Suprapubic skin (tissue), 4 donors: ENCODE data around the gene NDUFV3. TPM values are rescaled to one million over a fixed set of nuclear protein-coding genes. Genes with fewer than 3 reads are reported as not detected.

Experiments used
- DNase-seq, 2 donors: peaks; one replicate each; pipeline ENCODE4 v3.0.0-alpha.2; 2019; ENCODE audit warnings: low spot score in 2 of 2
- H3K27ac ChIP-seq: fragments of 200-600 bp; sonication (generic); one replicate; pipeline ENCODE4 v1.5.1; 2019
- H3K27me3 ChIP-seq: fragments of 200-600 bp; sonication (generic); one replicate; pipeline ENCODE4 v1.5.1; 2019
- H3K36me3 ChIP-seq: fragments of 200-600 bp; sonication (generic); one replicate; pipeline ENCODE4 v1.5.1; 2019
- H3K4me1 ChIP-seq: fragments of 200-600 bp; sonication (generic); one replicate; pipeline ENCODE4 v1.5.1; 2019
- H3K4me3 ChIP-seq: fragments of 200-600 bp; sonication (generic); one replicate; pipeline ENCODE4 v1.5.1; 2019; ENCODE audit warnings: mild to moderate bottlenecking
- H3K9me3 ChIP-seq: fragments of 200-600 bp; sonication (generic); one replicate; pipeline ENCODE4 v1.5.1; 2019
- EP300 ChIP-seq: sonication (generic); formaldehyde crosslinking; IDR thresholded peaks from one replicate; pipeline ENCODE4 v1.6.1; 2017; ENCODE audit warnings: antibody characterized with exemption
- POLR2A ChIP-seq, 2 donors: fragments of 450-650 bp; IDR thresholded peaks; one replicate each; pipeline ENCODE4 v1.6.1; 2017; ENCODE audit warnings: antibody characterized with exemption in 2 of 2, mild to moderate bottlenecking in 2 of 2, moderate library complexity in 2 of 2
- POLR2AphosphoS5 ChIP-seq, 3 donors: sonication (generic); formaldehyde crosslinking; IDR thresholded peaks; one replicate each; pipeline ENCODE4 v1.6.1; 2017; ENCODE audit warnings: antibody characterized with exemption in 3 of 3
- WGBS: methylation state at CpG from one replicate; pipeline ENCODE4 v1.1.5; 2018; 5-methylcytosine and 5-hydroxymethylcytosine counted together
- total RNA-seq, 4 donors: library from RNA; depleted of rRNA; stranded (reverse); fragments of >200 nt; gene quantifications; one replicate each; pipeline ENCODE4 v1.1.0, GENCODE V29; 2016
- TF ChIP-seq, protein P1 (sequence below), 2 donors: fragments of 200-600 bp in 1 of 2; fragments of 450-650 bp in 1 of 2; sonication (generic) in 1 of 2; IDR thresholded peaks; one replicate each; pipeline ENCODE4 v1.5.1; 2016 to 2019; ENCODE audit warnings: antibody characterized with exemption in 2 of 2, mild to moderate bottlenecking in 1 of 2, moderate library complexity in 1 of 2

Gene NDUFV3
- total RNA-seq, 4 donors from 2014 or later: 44.1 to 69.3 (median 60.0) TPM

DNA sequence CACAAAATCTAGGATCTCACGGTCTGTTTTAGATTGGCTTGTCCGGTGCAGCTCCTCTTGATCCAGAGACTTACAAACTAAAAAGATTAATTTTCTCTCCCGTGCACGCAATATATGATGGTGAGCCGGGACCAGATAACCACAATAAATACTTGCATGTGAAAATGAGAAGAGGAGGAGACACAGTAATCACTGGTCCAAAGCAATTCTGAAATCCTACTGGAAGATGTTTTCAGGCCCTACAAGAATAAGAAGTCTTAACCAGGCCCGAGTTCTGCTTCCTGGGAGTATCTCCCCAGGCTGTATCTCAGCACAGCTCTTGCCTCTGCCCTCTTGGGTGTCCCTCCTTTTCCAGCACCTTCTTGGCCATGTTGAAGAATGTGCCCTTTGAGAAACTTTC lies 12.8 kb upstream of the NDUFV3 start:
- Histone ChIP-seq H3K27me3 (no peaks in the 10 kb centered on the region), H3K36me3 (peaks cover 6% of the 10 kb centered on the region), H3K27ac (no peak overlapping the region), H3K4me1 (peaks cover 23% of the 10 kb centered on the region), H3K4me3 (peak overlapping the region; percentile 88), H3K9me3 (no peaks in the 10 kb centered on the region)
- 94% methylated on average over 6 of the region's 6 CpGs for WGBS
- DNase-seq: no peak
- TF ChIP-seq POLR2AphosphoS5 (IDR thresholded peaks at IDR 0.05) (no peak), EP300 (no peak), POLR2A (IDR thresholded peaks at IDR 0.05) (no peak)
- TF ChIP-seq, protein P1, sequence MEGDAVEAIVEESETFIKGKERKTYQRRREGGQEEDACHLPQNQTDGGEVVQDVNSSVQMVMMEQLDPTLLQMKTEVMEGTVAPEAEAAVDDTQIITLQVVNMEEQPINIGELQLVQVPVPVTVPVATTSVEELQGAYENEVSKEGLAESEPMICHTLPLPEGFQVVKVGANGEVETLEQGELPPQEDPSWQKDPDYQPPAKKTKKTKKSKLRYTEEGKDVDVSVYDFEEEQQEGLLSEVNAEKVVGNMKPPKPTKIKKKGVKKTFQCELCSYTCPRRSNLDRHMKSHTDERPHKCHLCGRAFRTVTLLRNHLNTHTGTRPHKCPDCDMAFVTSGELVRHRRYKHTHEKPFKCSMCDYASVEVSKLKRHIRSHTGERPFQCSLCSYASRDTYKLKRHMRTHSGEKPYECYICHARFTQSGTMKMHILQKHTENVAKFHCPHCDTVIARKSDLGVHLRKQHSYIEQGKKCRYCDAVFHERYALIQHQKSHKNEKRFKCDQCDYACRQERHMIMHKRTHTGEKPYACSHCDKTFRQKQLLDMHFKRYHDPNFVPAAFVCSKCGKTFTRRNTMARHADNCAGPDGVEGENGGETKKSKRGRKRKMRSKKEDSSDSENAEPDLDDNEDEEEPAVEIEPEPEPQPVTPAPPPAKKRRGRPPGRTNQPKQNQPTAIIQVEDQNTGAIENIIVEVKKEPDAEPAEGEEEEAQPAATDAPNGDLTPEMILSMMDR (IDR thresholded peaks at IDR 0.05): no peak

DNA sequence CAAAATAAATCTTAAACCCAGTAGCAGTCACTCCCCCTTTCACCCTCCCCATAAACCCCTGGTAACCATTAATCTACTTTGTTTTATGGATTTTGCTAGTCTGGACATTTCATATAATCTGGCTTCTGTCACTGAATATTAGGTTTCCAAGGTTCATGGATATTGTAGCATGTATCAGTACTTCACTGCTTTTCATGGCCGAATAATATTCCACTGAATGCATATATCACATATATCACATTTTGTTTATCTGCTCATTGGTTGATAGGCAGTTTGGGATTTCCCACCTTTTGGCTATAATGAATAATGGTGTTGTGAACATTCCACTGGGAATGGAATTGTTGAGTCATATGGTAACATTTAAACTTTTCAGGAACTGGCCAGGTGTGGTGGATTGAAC lies 9.2 kb upstream of the NDUFV3 start:
- Histone ChIP-seq H3K4me1 (peaks cover 9% of the 10 kb centered on the region), H3K27ac (no peak overlapping the region), H3K4me3 (no peak overlapping the region), H3K36me3 (no peaks in the 10 kb centered on the region), H3K27me3 (no peaks in the 10 kb centered on the region), H3K9me3 (no peaks in the 10 kb centered on the region)
- TF ChIP-seq POLR2A (IDR thresholded peaks at IDR 0.05) (no peak), EP300 (no peak), POLR2AphosphoS5 (IDR thresholded peaks at IDR 0.05) (no peak)
- TF ChIP-seq, protein P1 (IDR thresholded peaks at IDR 0.05): no peak
- no peak for DNase-seq
- 100% methylated on average over 1 of the region's 1 CpG for WGBS

DNA sequence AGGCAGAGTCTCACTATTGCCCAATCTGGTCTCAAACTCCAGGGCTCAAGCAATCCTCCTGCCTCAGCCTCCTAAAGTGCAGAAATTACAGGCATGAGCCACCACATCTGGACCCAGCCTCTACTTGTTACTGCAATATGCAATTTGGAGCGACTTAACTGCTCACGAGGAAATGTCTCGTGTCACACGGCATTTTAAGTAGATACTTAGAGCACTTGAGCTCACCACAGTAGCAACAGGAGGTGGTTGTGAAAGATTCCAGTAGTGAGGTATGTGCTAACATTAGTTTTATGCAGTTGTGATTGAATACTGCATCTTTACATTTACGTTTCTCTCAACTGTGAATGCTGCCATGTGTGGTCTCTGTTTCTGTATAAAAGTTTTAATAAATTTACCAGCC lies 5.8 kb upstream of the NDUFV3 start:
- Histone ChIP-seq H3K9me3 (no peaks in the 10 kb centered on the region), H3K36me3 (no peaks in the 10 kb centered on the region), H3K27me3 (no peaks in the 10 kb centered on the region), H3K27ac (no peak overlapping the region), H3K4me3 (no peak overlapping the region), H3K4me1 (peaks cover 2% of the 10 kb centered on the region)
- DNase-seq: no peak
- TF ChIP-seq, protein P1 (IDR thresholded peaks at IDR 0.05): no peak
- no peak for TF ChIP-seq EP300
- 93% methylated on average over 5 of the region's 5 CpGs for WGBS

DNA sequence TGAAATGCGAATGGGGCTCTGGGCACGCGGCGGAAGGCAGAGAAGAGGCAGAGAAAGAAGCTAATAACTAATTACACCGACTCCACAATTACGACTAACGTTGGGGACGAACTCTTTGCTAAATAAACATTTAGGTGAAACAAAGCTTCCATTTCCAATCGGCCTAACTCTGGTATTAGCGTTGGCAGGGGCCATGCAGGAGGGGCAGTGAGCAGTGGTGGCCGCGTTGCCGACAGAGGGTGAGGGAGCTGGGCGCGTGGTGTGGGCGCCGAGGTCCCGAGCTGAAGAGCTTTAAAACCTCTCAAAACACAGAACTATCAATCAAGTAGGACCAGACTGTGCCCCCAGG lies 553 bp upstream of the NDUFV3 start:
- Histone ChIP-seq H3K4me1 (peaks cover 13% of the 10 kb centered on the region), H3K27me3 (no peaks in the 10 kb centered on the region), H3K36me3 (peaks cover 13% of the 10 kb centered on the region), H3K27ac (peak overlapping the region; percentile 97), H3K9me3 (no peaks in the 10 kb centered on the region), H3K4me3 (peak overlapping the region; percentile 91)
- TF ChIP-seq EP300 (no peak), POLR2AphosphoS5 (IDR thresholded peaks at IDR 0.05) (no peak)
- DNase-seq: no peak
- 2% methylated on average over 11 of the region's 18 CpGs for WGBS

DNA sequence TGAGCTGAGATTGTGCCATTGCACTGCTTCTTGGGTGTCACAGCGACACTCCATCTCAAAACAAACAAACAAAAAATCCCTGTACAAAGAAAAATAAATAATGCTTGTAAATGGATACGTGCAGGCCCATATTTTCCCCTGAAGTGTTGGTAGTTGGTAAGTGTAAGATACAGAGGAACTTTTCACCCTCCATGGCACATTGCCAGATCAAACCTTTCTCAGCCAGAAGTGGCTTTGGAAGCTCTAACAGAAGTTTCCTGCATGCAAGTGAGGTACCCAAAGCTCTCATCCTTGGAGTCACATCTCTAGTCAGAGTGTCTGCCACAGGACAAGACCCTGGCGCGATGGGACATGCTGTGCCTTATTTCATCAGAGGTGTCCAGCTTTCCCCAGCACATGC lies 7.3 kb downstream of the NDUFV3 start:
- Histone ChIP-seq H3K4me1 (peaks cover 3% of the 10 kb centered on the region), H3K9me3 (no peaks in the 10 kb centered on the region), H3K4me3 (no peak overlapping the region), H3K27me3 (no peaks in the 10 kb centered on the region), H3K27ac (no peak overlapping the region), H3K36me3 (peaks cover 76% of the 10 kb centered on the region)
- 89% methylated on average over 4 of the region's 4 CpGs for WGBS
- TF ChIP-seq POLR2AphosphoS5 (IDR thresholded peaks at IDR 0.05) (no peak), EP300 (no peak), POLR2A (IDR thresholded peaks at IDR 0.05) (no peak)
- TF ChIP-seq, protein P1 (IDR thresholded peaks at IDR 0.05): no peak
- DNase-seq: no peak

DNA sequence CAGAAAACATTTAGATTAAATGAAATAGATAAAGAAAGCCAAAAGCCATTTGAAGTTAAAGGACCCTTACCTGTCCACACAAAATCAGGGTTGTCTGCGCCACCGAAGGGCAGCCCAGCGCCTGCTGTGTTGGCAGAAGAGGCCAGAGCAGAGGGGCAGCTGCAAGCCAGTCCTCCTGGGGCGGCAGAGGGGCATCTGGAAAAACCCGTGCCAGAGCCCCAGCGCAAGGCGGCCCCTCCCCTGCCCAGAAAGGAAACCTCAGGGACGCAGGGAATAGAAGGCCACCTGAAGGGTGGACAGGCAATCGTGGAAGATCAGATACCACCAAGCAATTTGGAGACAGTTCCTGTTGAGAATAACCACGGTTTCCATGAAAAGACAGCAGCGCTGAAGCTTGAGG lies 10.7 kb downstream of the NDUFV3 start:
- H3K4me3 ChIP-seq: no peak overlapping the region
- H3K4me1 ChIP-seq: no peaks in the 10 kb centered on the region
- 96% methylated on average over 11 of the region's 11 CpGs for WGBS
- TF ChIP-seq, protein P1 (IDR thresholded peaks at IDR 0.05): no peak
- TF ChIP-seq POLR2A (IDR thresholded peaks at IDR 0.05) (no peak), EP300 (no peak), POLR2AphosphoS5 (IDR thresholded peaks at IDR 0.05) (no peak)
- H3K27me3 ChIP-seq: no peaks in the 10 kb centered on the region
- H3K27ac ChIP-seq: no peak overlapping the region
- no peak for DNase-seq
- no peaks in the 10 kb centered on the region for H3K9me3 ChIP-seq
- H3K36me3 ChIP-seq: peaks cover 84% of the 10 kb centered on the region
